PFSK-1 (cell line): ENCODE measurements around the gene ANKRD40CL.

Experiments
- FOXP2 ChIP-seq: optimal IDR thresholded peaks from 2 replicates; pipeline ENCODE3; 2011; ENCODE audit warnings: borderline replicate concordance, control low read depth, inconsistent platforms; ENCODE audit not compliant: insufficient read depth; ENCODE audit errors: extremely low read length, extremely low read depth
- POLR2AphosphoS5 ChIP-seq: IDR thresholded peaks from 2 replicates; pipeline ENCODE4 v1.6.1; 2012; ENCODE audit warnings: low read depth, mild to moderate bottlenecking, control low read depth, low read length, moderate library complexity
- SIN3A ChIP-seq: IDR thresholded peaks from 2 replicates; pipeline ENCODE4 v1.6.1; 2012; ENCODE audit warnings: mild to moderate bottlenecking, low read length, moderate library complexity, borderline replicate concordance; ENCODE audit not compliant: insufficient read depth
- TAF1 ChIP-seq: IDR thresholded peaks from 2 replicates; pipeline ENCODE4 v1.6.1; 2012; ENCODE audit warnings: low read length, control low read depth, borderline replicate concordance; ENCODE audit not compliant: insufficient read depth
- TF ChIP-seq, protein P1 (sequence below), 2 experiments: IDR thresholded peaks; 2 replicates each; pipeline versions ENCODE4 v1.6.1 to v1.8.0; 2011 to 2012; ENCODE audit warnings: low read depth in 2 of 2, low read length in 2 of 2, control low read depth in 1 of 2, inconsistent platforms in 1 of 2, mild to moderate bottlenecking in 1 of 2, moderate library complexity in 1 of 2; ENCODE audit not compliant: insufficient read depth in 1 of 2

ANKRD40CL gene

DNA sequence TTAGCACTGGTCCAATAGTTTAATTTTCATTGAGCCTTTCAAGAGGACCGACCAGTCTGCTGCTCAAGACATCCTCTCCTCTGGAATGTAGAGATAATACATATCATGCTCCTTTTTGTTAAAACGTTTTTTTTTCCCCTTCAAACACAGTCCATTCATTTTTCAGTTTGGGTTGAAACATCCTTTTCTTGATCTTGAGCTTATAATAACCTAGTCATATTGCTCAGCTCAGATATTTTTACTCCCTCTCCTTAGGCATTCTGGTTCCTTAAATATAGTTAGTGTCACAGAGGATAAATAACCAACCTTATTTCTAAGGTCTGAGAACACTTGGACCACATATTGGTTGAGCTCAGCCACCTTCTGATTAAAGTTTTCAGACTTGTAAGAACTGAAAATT lies 12.8 kb downstream of the ANKRD40CL start:
- TF ChIP-seq TAF1 (no peak), POLR2AphosphoS5 (no peak), FOXP2 (no peak), SIN3A (no peak)
- TF ChIP-seq, protein P1, sequence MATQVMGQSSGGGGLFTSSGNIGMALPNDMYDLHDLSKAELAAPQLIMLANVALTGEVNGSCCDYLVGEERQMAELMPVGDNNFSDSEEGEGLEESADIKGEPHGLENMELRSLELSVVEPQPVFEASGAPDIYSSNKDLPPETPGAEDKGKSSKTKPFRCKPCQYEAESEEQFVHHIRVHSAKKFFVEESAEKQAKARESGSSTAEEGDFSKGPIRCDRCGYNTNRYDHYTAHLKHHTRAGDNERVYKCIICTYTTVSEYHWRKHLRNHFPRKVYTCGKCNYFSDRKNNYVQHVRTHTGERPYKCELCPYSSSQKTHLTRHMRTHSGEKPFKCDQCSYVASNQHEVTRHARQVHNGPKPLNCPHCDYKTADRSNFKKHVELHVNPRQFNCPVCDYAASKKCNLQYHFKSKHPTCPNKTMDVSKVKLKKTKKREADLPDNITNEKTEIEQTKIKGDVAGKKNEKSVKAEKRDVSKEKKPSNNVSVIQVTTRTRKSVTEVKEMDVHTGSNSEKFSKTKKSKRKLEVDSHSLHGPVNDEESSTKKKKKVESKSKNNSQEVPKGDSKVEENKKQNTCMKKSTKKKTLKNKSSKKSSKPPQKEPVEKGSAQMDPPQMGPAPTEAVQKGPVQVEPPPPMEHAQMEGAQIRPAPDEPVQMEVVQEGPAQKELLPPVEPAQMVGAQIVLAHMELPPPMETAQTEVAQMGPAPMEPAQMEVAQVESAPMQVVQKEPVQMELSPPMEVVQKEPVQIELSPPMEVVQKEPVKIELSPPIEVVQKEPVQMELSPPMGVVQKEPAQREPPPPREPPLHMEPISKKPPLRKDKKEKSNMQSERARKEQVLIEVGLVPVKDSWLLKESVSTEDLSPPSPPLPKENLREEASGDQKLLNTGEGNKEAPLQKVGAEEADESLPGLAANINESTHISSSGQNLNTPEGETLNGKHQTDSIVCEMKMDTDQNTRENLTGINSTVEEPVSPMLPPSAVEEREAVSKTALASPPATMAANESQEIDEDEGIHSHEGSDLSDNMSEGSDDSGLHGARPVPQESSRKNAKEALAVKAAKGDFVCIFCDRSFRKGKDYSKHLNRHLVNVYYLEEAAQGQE (IDR thresholded peaks at IDR 0.05; ENCODE audit: insufficient read depth in 1 of 2, low read depth in 2 of 2, low read length in 2 of 2), result no peak

DNA sequence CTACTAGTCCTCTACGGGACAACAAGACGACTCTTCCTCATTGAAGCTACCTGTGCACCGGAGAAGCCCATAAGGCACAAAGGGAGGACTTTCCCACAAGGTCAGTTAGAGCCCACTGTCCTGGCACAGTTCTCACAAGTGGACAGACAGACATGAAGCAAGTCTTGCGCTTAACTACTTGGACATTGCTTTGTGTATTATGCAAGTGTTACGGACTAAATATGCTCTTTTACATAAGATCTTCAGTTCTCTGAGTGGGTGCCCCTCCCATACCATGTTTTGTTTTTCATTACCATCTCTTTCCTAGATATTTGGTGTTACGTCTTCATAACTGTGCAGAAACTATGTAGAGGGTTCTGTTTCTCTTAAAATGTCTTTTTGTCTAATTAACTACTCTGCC lies 18.1 kb downstream of the ANKRD40CL start:
- TF ChIP-seq, protein P1 (IDR thresholded peaks at IDR 0.05; ENCODE audit: insufficient read depth in 1 of 2, low read depth in 2 of 2, low read length in 2 of 2), result no peak
- TF ChIP-seq TAF1, result no peak
- TF ChIP-seq FOXP2, result no peak
- no peak for TF ChIP-seq SIN3A
- no peak for TF ChIP-seq POLR2AphosphoS5

DNA sequence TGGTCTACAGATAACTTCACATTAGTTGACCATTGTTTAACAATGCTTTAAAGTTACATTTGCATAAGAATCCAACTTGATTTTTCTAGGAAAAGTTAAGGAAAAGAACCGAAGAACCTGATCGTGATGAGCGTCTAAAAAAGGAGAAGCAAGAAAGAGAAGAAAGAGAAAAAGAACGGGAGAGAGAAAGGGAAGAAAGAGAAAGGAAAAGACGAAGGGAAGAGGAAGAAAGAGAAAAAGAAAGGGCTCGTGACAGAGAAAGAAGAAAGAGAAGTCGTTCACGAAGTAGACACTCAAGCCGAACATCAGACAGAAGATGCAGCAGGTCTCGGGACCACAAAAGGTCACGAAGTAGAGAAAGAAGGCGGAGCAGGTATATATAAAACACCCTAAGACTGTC lies 21.7 kb downstream of the ANKRD40CL start:
- TF ChIP-seq SIN3A (no peak), TAF1 (no peak), FOXP2 (no peak), POLR2AphosphoS5 (no peak)
- TF ChIP-seq, protein P1 (IDR thresholded peaks at IDR 0.05; ENCODE audit: insufficient read depth in 1 of 2, low read depth in 2 of 2, low read length in 2 of 2), result no peak

DNA sequence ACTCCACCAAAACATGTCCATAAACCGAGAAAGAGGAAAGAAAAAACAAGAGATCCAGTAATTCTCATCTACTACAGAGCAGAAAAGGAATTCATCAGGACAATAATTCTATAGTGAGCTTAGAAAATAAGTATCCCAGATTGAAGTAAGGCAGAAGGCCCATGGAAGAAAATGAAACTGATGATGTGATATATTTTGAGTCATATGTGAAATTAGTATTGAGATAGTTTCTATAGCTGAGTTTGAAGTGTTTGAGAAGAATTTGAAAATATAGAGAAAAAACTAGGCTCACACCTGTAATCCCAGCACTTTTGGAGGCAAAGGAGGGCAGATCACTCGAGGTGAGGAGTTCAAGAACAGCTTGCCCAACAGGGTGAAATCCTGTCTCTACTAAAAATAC lies 28.2 kb downstream of the ANKRD40CL start:
- TF ChIP-seq SIN3A (no peak), POLR2AphosphoS5 (no peak), TAF1 (no peak)

DNA sequence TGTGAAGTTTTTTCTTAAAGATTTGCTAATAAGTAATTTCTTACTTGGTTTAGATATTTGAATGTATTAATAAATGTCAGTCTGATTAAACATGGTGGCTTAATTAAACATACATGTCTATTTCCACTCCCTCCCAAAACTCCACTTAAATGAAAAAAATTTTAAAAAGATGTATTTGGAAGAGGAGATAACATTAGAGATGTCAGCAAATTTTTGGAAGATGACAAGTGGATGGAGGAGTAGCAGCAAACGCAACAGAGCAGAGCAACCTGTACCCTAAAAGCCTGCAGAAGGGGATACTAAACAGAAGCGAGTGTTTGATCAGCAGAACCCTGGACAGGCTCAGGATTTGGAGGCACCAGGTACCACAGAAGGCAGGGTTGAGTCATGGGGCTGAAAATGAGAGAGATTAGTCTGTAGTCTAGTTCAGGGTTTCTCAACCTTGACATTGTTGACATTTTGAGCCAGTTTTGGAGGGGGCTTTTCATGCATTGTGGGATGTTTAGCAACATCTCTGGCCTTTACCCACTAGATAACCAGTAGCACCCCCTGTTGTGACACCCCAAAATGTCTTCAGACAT lies 30.1 kb downstream of the ANKRD40CL start:
- TF ChIP-seq SIN3A, result no peak
- TF ChIP-seq POLR2AphosphoS5, result no peak
- TF ChIP-seq FOXP2, result no peak
- no peak for TF ChIP-seq TAF1
- TF ChIP-seq, protein P1 (IDR thresholded peaks at IDR 0.05; ENCODE audit: insufficient read depth in 1 of 2, low read depth in 2 of 2, low read length in 2 of 2), result no peak
